Left lung (tissue), 10 donors: Measurements from ENCODE around the gene GPM6B. TPM values are rescaled to one million over a fixed set of nuclear protein-coding genes. Genes with fewer than 3 reads are reported as not detected.

Experiments used
- ATAC-seq: fragments of 200-7000 bp; cut with Tn5 transposase; one replicate; pipeline ENCODE4 v1.9.1; 2020; ENCODE audit warnings: moderate library complexity
- DNase-seq, 4 donors: peaks; one replicate each; pipeline ENCODE4 v3.0.0-alpha.2; 2013 to 2020
- H3K27ac ChIP-seq, 2 donors: fragments of 200-600 bp; sonication (generic) in 1 of 2; one replicate each; pipeline versions ENCODE4 v1.5.0 to v1.8.0; 2020 to 2021
- H3K27me3 ChIP-seq, 2 donors: fragments of 200-600 bp; sonication (generic) in 1 of 2; one replicate each; pipeline versions ENCODE4 v1.5.0 to v1.8.0; 2020 to 2021
- H3K36me3 ChIP-seq, 2 donors: fragments of 200-600 bp; sonication (generic) in 1 of 2; one replicate each; pipeline versions ENCODE4 v1.5.0 to v1.8.0; 2020 to 2021
- H3K4me1 ChIP-seq, 2 donors: fragments of 200-600 bp; one replicate each; pipeline ENCODE4 v1.8.0; 2021
- H3K4me3 ChIP-seq, 2 donors: fragments of 200-600 bp; sonication (generic) in 1 of 2; one replicate each; pipeline versions ENCODE4 v1.5.0 to v1.8.0; 2020 to 2021; ENCODE audit warnings: mild to moderate bottlenecking in 1 of 2
- H3K9me3 ChIP-seq, 2 donors: fragments of 200-600 bp; sonication (generic) in 1 of 2; one replicate each; pipeline versions ENCODE4 v1.5.0 to v1.8.0; 2020 to 2021
- CTCF ChIP-seq, 2 donors: fragments of 200-600 bp; sonication (generic) in 1 of 2; IDR thresholded peaks; one replicate each; pipeline versions ENCODE4 v1.5.0 to v1.8.0; 2021; ENCODE audit warnings: antibody characterized with exemption in 2 of 2
- intact Hi-C, 2 donors: fragments of 100-400 bp; cut with DNase I; formaldehyde crosslinking; loops; one replicate each; pipeline versions ENCODE4 v1.11.2 to v1.14.2; 2022
- polyA plus RNA-seq, 6 donors: library from polyadenylated mRNA; unstranded; fragments of 120-200 nt; gene quantifications; one replicate each; pipeline ENCODE4 v1.2.1, GENCODE V29; 2013; ENCODE audit not compliant: insufficient read length in 6 of 6
- total RNA-seq, 2 donors: library from RNA; stranded (reverse); fragmentation: NEBNext Ultra II Directional; extraction: Animal tissue kit (Norgen Biotek cat#: 25700); gene quantifications; one replicate each; pipeline ENCODE4 v1.2.1, GENCODE V29; 2021
- donor health status: DM: no; HTN: yes; CAD: no.
- donor health status: DM: no; HTN: no; CAD: no.

GPM6B gene
- total and polyA plus RNA-seq, 8 donors: 7.0 to 37.2 (median 31.3) TPM

GRCh38 chrX:13752646-13753045, 64.2 kb downstream of the GPM6B start:
- peaks cover 0 to 18% of the 10 kb centered on the region in 2 donors for H3K36me3 ChIP-seq
- intact Hi-C loops: no loop called here
- ATAC-seq (no peak), DNase-seq (no peak)
- no peaks in the 10 kb centered on the region for H3K9me3 ChIP-seq
- H3K4me3 ChIP-seq: no peak overlapping the region
- H3K4me1 ChIP-seq: no peaks in the 10 kb centered on the region
- no peak for TF ChIP-seq CTCF (IDR thresholded peaks at IDR 0.05)
- no peak overlapping the region for H3K27ac ChIP-seq
- no peaks in the 10 kb centered on the region for H3K27me3 ChIP-seq

- intact Hi-C loops: no loop called here
- H3K9me3 ChIP-seq: no peaks in the 10 kb centered on the region
- H3K27ac ChIP-seq: no peak overlapping the region
- no peak for TF ChIP-seq CTCF (IDR thresholded peaks at IDR 0.05)
- no peak for DNase-seq
- no peaks in the 10 kb centered on the region for H3K27me3 ChIP-seq
- H3K36me3 ChIP-seq: peaks cover 0 to 16% of the 10 kb centered on the region in 2 donors
- no peak for ATAC-seq
- no peak overlapping the region for H3K4me3 ChIP-seq
- H3K4me1 ChIP-seq: no peaks in the 10 kb centered on the region
Observed at GRCh38 chrX:13752141-13752540, 64.8 kb downstream of the GPM6B start.

DNA sequence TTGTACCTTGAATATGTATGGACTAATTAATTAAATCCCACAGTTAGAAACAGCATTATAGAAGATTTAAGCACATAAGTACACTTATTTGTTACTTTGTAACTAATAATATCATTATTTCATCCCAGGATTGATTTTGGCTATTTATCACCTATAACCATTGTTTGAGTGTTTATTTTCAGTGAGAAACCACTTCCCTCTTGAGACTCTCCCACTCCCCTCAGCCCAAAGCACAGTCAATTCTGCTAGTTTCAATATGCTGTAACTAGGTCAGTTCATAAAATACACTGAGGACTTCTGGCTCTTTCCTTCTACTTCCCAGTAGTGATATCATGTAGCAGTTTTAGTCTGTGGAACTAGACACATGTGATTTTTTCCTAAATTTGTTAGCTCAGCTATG, 66.1 kb downstream of the GPM6B start:
- no peak overlapping the region for H3K4me3 ChIP-seq
- H3K36me3 ChIP-seq: peaks cover 0 to 13% of the 10 kb centered on the region in 2 donors
- DNase-seq: no peak
- TF ChIP-seq CTCF (IDR thresholded peaks at IDR 0.05): no peak
- no peaks in the 10 kb centered on the region for H3K27me3 ChIP-seq
- H3K4me1 ChIP-seq: no peaks in the 10 kb centered on the region
- no peak for ATAC-seq
- intact Hi-C loops: no loop called here
- H3K27ac ChIP-seq: no peak overlapping the region
- no peaks in the 10 kb centered on the region for H3K9me3 ChIP-seq

- Histone ChIP-seq H3K4me3 (no peak overlapping the region), H3K4me1 (no peaks in the 10 kb centered on the region), H3K27me3 (no peaks in the 10 kb centered on the region), H3K9me3 (no peaks in the 10 kb centered on the region), H3K27ac (no peak overlapping the region), H3K36me3 (peaks cover 0 to 13% of the 10 kb centered on the region in 2 donors)
- intact Hi-C loops: no loop called here
- DNase-seq (no peak), ATAC-seq (peak; percentile 84)
- TF ChIP-seq CTCF (IDR thresholded peaks at IDR 0.05): peak; percentile 24 to 50
Observed at GRCh38 chrX:13750204-13750603, 66.7 kb downstream of the GPM6B start.

- DNase-seq (no peak), ATAC-seq (no peak)
- no peaks in the 10 kb centered on the region for H3K27me3 ChIP-seq
- intact Hi-C loops: no loop called here
- no peaks in the 10 kb centered on the region for H3K4me1 ChIP-seq
- no peak overlapping the region for H3K27ac ChIP-seq
- H3K9me3 ChIP-seq: no peaks in the 10 kb centered on the region
- no peak for TF ChIP-seq CTCF (IDR thresholded peaks at IDR 0.05)
- no peak overlapping the region for H3K4me3 ChIP-seq
- peaks cover 0 to 13% of the 10 kb centered on the region in 2 donors for H3K36me3 ChIP-seq
Observed at GRCh38 chrX:13748486-13748885, 68.4 kb downstream of the GPM6B start.
